KG1 (cell line): Measurements from ENCODE around the gene RPP30.
"Not testable (repeated sequence)": the region's sequence is repeated elsewhere in the genome, so short reads cannot be mapped to it uniquely, and the experiment has no call there.

ENCODE experiments used
- DNase-seq: peaks from one replicate; lab custom pipeline; 2025; lab: John Stamatoyannopoulos, UW

Gene RPP30

GRCh38 chr10:90917238-90917967 lies 45.6 kb downstream of the RPP30 start:
- DNase-seq = no peak

DNA sequence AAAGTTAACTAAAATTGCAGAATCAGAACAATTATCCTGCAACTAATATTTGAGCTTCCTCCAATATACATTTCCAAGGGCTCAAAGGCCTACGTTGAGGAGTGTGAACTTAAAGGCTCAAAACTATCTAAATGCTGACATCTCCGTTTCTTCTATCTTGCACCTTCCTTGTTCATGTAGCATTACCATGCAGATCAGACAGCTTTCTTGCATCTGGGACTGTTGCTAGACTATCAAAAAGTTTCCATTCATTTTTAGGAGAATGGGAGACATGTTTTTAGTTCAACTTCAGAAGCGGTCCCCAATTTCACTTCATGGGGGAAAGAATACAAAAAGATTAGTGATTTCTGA lies 46.2 kb downstream of the RPP30 start:
- DNase-seq = no peak

GRCh38 chr10:90919683-90920574 lies 48.2 kb downstream of the RPP30 start:
- DNase-seq = no peak

- DNase-seq = no peak
Measured at GRCh38 chr10:90920986-90921666, 49.4 kb downstream of the RPP30 start, which contains the start of gene ANKRD1. Gene ANKRD1, minus strand, starts transcription at chr10:90921087. Its CDS starts 60 bp downstream, at chr10:90921027.

DNA sequence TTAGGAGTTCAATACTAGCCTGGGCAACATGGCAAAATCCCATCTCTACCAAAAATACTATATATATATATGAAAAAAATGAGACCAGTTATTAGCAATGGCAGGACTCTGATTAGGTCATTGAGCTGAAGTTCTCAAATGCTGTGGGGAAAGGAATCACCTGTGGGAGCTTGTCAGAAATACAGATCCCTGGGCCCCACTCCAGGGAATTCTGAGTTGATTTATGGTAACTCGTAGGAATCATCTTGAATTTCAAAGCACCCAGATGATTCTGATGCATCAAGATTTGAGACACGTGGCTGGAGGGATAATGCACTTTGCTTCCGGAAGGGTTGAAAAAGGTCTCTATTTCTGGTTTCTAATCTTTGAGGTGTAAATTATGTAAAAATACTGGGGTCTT lies 50.1 kb downstream of the RPP30 start:
- no peak for DNase-seq

GRCh38 chr10:90923111-90923731 lies 51.4 kb downstream of the RPP30 start:
- no peak for DNase-seq

GRCh38 chr10:90924552-90924951 lies 52.8 kb downstream of the RPP30 start:
- DNase-seq = no peak

GRCh38 chr10:90925079-90926029 lies 53.6 kb downstream of the RPP30 start:
- DNase-seq = no peak

DNA sequence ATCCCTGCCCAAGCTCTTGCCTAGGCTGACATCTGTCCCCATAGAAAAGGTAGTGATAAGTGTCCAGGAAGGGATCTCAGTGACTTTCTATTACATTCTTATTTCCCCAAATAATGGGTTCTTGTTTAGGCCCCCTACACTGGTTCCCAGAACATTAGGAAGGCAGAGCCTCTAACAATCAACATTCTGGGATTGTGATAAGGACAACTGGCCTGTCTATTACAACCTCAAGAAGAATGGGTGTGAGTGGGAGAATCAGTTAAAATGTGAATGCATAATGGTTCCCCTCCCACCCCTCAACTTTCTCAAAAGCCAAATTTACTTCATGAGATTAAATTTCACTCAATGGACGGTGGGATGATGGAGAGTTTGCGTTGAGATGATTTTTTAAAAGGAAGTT lies 55.5 kb downstream of the RPP30 start:
- DNase-seq = no peak

DNA sequence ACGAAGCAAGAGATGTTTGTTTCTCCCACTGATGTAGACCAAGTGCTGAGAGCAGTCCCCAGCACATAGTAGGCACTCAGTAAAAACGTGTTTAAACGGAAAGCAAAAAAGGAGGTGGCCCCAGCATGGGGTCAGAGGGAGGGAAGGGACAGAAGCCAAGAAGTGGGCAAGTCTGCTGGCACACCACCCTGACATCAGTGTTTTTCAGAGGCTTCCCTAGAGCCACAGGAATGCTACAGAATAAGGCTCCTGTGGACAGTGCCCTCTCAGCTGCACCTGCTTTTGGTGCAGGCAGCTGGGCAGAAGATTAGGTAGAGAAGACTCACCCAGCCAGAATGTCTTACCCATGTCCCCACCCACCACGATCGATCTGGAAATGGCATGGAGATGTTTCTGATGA lies 57.4 kb downstream of the RPP30 start:
- DNase-seq = no peak

DNA sequence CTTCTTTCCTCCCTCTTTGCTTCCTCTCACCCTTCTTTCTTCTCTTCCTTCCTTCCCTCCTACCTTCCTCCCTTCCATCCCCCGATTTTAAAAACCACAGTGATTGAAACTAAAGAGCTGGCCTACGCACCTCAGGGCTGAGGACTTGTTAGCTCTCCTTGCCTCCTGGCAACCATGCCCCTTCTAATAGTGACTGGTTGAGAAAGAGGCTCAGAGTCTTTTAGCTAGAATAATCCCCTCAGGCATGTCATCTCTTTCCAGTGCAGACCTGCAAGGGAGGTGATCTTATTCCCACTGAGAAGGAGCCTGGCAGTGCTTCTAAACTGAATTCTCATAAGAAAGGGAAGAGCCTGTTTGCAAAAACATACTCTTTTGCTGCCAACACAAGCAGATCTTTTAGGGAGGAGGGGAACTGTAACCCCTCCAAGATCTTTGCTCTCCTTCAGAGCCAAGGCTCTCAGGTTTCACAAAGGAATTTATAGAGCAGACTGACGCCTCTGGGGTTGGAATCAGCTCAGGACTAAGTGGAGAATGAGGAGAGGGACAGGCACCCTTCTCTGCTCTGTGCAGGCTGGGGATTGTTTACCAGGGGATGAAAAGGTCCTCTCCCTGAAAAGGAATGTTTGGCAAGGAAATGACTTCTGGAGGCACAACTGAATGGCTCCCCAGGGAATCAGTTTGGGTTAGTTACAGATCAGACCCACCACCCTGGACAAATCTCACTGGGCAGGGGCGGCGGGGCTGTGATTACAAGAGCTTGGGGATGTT lies 58.5 kb downstream of the RPP30 start:
- DNase-seq = no peak

DNA sequence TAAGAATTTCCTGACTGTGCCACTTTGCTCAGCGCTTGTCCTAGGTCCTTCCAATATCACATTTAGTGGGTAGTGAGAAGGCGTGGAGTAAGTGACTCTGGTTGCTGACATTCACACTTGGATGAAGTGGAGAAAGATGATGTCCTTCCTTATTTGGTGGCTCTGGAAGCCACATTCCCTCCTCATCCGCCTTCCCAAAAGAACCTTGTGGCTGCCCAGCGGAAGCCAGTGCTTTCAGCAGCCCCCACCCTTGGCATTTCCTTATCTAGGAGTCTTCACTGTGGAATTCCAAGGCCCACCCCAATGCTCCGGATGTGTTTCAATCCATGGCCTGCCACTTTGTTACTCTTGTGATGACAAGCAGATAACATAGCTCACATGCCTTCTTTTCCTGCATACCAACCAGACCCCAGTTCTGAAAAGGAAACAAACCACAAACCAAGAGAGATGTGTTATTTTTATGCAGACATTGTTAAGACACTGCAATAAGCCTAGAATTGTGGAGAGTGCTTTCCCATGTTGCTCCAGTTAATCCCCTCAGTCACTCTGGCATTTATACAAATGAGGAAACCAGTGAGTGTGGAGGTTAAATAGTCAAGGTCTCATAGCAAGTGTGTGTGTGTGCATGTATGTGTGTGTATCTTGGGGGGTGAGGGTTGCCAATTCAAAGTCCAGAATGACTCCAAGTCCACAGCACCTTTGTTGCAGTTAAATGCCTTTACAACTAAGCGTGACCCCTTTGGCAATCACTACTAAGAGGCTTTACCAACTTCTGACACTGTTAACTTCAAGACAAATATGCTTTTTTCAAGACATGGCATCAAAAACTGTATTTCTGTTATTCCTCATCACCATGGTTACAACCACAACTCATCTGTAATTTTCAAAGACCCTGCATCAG lies 59.4 kb downstream of the RPP30 start:
- no peak for DNase-seq

DNA sequence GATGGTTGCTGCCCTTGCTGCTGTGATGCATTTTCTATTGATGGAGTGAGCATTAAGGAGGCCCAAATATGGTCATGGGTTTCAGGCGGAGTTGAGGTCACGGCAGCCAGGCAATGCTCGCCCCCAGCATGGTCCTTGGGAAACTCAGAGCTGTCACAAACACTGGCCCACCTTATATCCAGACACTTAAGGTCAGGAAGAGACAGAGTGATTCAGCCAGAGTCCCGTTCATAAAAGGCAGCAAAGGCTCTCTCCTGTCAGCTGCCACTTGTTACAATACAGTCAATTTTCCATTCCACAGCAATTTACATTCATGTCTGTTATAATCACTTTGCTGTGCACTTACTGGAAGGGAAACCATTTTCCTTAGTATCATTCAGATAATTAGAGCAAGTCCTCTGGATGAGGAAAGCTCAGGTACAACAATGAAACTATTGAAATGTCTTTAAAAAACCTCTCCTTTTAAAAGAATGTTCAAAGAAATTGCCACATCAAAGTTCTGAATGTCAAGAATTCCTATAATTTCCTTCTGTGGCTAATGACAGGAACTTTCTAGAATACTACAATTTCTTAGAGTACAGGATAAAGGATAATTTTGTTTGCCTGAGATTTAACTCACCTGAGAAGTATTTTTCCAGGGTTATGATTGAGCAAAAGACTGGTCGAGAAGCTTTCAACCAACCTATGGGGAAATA lies 64.0 kb downstream of the RPP30 start:
- DNase-seq = no peak

DNA sequence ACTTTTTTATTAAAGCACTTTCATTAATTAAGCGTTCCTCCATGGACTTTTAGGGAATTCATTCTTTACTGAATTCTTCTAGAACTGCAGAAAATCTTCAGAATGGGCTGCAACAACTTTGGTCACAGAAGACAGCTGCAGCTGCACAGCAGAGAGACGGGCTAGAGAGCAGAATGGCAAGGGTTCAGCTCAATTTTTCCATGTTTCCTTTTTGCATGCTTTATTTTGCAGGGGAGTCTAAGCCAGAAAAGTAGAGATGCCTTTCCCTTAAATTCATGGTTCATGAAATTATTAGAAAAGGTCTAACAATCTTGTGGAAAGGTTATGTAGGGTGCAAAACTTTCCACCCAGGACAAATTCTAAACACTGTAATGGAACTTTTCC lies 64.5 kb downstream of the RPP30 start:
- DNase-seq = no peak

DNA sequence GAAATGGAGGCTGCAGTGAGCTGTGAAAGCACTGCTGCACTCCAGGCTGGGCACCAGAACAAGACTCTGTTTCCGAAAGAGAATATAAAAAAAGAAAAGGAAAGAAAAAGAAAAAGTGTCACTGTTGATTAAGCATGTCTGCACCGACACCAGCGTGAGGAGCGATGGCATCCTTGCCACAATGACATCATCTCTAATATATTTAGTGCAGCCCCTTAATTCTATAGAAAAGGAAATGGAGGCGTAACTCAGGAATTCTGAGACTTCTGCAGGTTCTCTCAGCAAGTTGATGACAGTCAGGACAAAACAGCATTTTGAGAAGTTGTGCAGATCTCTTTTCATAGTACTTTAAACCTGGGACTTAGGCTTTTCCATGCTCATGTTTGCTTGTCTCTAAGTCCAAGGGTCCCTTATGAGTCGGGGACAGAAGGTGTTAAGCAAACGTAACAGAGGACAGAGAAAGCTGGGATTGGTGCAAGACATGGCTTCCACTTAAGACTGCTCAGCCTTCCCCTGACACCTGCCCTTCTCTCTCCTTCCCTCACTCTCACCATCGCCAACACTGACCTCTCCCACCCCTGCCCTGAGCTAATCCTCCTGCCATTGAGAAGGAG lies 66.0 kb downstream of the RPP30 start:
- no peak for DNase-seq

- DNase-seq = no peak
Measured at GRCh38 chr10:90939116-90939515, 67.3 kb downstream of the RPP30 start.

GRCh38 chr10:90939648-90940047 lies 67.9 kb downstream of the RPP30 start:
- DNase-seq = no peak

- not testable (repeated sequence) for DNase-seq
Measured at GRCh38 chr10:90942980-90943379, 71.2 kb downstream of the RPP30 start.
